ENCODE measurements around the gene POLE3.

GRCh38 chr9:113421726-113422125, 11.3 kb upstream of the POLE3 start:
- TF ChIP-seq, protein P1, sequence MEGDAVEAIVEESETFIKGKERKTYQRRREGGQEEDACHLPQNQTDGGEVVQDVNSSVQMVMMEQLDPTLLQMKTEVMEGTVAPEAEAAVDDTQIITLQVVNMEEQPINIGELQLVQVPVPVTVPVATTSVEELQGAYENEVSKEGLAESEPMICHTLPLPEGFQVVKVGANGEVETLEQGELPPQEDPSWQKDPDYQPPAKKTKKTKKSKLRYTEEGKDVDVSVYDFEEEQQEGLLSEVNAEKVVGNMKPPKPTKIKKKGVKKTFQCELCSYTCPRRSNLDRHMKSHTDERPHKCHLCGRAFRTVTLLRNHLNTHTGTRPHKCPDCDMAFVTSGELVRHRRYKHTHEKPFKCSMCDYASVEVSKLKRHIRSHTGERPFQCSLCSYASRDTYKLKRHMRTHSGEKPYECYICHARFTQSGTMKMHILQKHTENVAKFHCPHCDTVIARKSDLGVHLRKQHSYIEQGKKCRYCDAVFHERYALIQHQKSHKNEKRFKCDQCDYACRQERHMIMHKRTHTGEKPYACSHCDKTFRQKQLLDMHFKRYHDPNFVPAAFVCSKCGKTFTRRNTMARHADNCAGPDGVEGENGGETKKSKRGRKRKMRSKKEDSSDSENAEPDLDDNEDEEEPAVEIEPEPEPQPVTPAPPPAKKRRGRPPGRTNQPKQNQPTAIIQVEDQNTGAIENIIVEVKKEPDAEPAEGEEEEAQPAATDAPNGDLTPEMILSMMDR (IDR thresholded peaks at IDR 0.05; ENCODE audit: poor library complexity), result no peak
- TF ChIP-seq EZH2 (IDR thresholded peaks at IDR 0.05; ENCODE audit: borderline replicate concordance) (no peak), EZH2phosphoT487 (IDR thresholded peaks at IDR 0.05; ENCODE audit: low read depth, severe bottlenecking, unreplicated experiment) (no peak)
